Neural cell (in vitro differentiated cells): ENCODE results near the gene DEPDC5. TPM values are rescaled to one million over a fixed set of nuclear protein-coding genes. Genes with fewer than 3 reads are reported as not detected.

Experiments used
- H2AFZ ChIP-seq: fragments of 200-600, 300-800 bp; sonication (generic), shearing (Covaris generic); 2 replicates; pipeline ENCODE4 v1.6.0; 2014; ENCODE audit warnings: low read depth, mild to moderate bottlenecking, antibody characterized with exemption, low read length, moderate library complexity
- H3F3A ChIP-seq: fragments of 200-600 bp; shearing (Covaris generic); 2 replicates; pipeline ENCODE4 v1.6.1; 2016; ENCODE audit warnings: mild to moderate bottlenecking, moderate library complexity, mixed read lengths, antibody characterized with exemption, low read length; ENCODE audit not compliant: insufficient read depth, poor library complexity, severe bottlenecking
- H3K27ac ChIP-seq: fragments of 200-600, 300-800 bp; sonication (generic), shearing (Covaris generic); 2 replicates; pipeline ENCODE4 v1.5.1; 2014; ENCODE audit warnings: mild to moderate bottlenecking, low read length, moderate library complexity
- H3K27me3 ChIP-seq: fragments of 300-800, 200-600 bp; sonication (generic), shearing (Covaris generic); 2 replicates; pipeline ENCODE4 v1.6.0; 2014; ENCODE audit warnings: mild to moderate bottlenecking, low read depth, low read length, moderate library complexity; ENCODE audit not compliant: insufficient read depth
- H3K36me3 ChIP-seq: fragments of 300-800, 200-600 bp; sonication (generic), shearing (Covaris generic); 2 replicates; pipeline ENCODE4 v1.5.1; 2014; ENCODE audit warnings: mild to moderate bottlenecking, antibody characterized with exemption, low read length, moderate library complexity; ENCODE audit not compliant: insufficient read depth
- H3K4me2 ChIP-seq: fragments of 300-800, 200-600 bp; sonication (generic), shearing (Covaris generic); 2 replicates; pipeline ENCODE4 v1.6.0; 2014; ENCODE audit warnings: mild to moderate bottlenecking, low read length
- H3K4me3 ChIP-seq: fragments of 300-800, 200-600 bp; sonication (generic), shearing (Covaris generic); 2 replicates; pipeline ENCODE4 v1.5.1; 2014; ENCODE audit warnings: mild to moderate bottlenecking, low read length, moderate library complexity
- H3K79me2 ChIP-seq: fragments of 200-600 bp; shearing (Covaris generic); replicated peaks from 2 replicates; pipeline ENCODE4 v1.6.0; 2014; ENCODE audit warnings: mild to moderate bottlenecking, low read length, moderate library complexity; ENCODE audit not compliant: insufficient read depth
- H3K9ac ChIP-seq: fragments of 300-800, 200-600 bp; sonication (generic), shearing (Covaris generic); 2 replicates; pipeline ENCODE4 v1.6.1; 2016; ENCODE audit warnings: mild to moderate bottlenecking, low read length, mixed read lengths
- H3K9me2 ChIP-seq: fragments of 200-600 bp; shearing (Covaris generic); 2 replicates; pipeline ENCODE4 v1.6.1; 2016; ENCODE audit warnings: mild to moderate bottlenecking, low read length, mixed read lengths; ENCODE audit not compliant: insufficient read depth
- H3K9me3 ChIP-seq: fragments of 200-600, 300-800 bp; sonication (generic), shearing (Covaris generic); 2 replicates; pipeline ENCODE4 v1.6.1; 2016; ENCODE audit warnings: mild to moderate bottlenecking, mixed run types, low read length, moderate library complexity, mixed read lengths
- H4K20me1 ChIP-seq: fragments of 200-600 bp; shearing (Covaris generic); 2 replicates; pipeline ENCODE4 v1.6.1; 2016; ENCODE audit warnings: mild to moderate bottlenecking, mixed run types; ENCODE audit not compliant: insufficient read depth
- CTCF ChIP-seq: fragments of 450-650 bp; IDR thresholded peaks from 2 replicates; pipeline ENCODE4 v1.5.1; 2014; ENCODE audit warnings: antibody characterized with exemption, mild to moderate bottlenecking, moderate library complexity; ENCODE audit not compliant: poor library complexity, severe bottlenecking
- EP300 ChIP-seq: fragments of 450-650 bp; conservative IDR thresholded peaks from 2 replicates; pipeline ENCODE4 v1.6.1; 2014; ENCODE audit warnings: antibody characterized with exemption, mild to moderate bottlenecking, moderate library complexity; ENCODE audit not compliant: poor library complexity, severe bottlenecking
- EZH2 ChIP-seq: fragments of 200-600, 300-800 bp; shearing (Covaris generic), sonication (generic); IDR thresholded peaks from 2 replicates; pipeline ENCODE4 v1.6.1; 2014; ENCODE audit warnings: antibody characterized with exemption, low read length, borderline replicate concordance, mild to moderate bottlenecking; ENCODE audit not compliant: insufficient read depth, poor library complexity, severe bottlenecking
- MXI1 ChIP-seq: fragments of 450-650 bp; conservative IDR thresholded peaks from 2 replicates; pipeline ENCODE4 v1.6.1; 2014; ENCODE audit warnings: antibody characterized with exemption, mild to moderate bottlenecking; ENCODE audit not compliant: poor library complexity, severe bottlenecking
- POLR2AphosphoS5 ChIP-seq: IDR thresholded peaks from 2 replicates; pipeline ENCODE4 v1.6.1; 2012
- RAD21 ChIP-seq: fragments of 450-650 bp; conservative IDR thresholded peaks from 2 replicates; pipeline ENCODE4 v1.6.1; 2014; ENCODE audit warnings: antibody characterized with exemption, mild to moderate bottlenecking, moderate library complexity
- REST ChIP-seq: IDR thresholded peaks from 2 replicates; pipeline ENCODE4 v1.6.1; 2012; ENCODE audit warnings: borderline replicate concordance
- SMC3 ChIP-seq: fragments of 450-650 bp; conservative IDR thresholded peaks from 2 replicates; pipeline ENCODE4 v1.6.1; 2014; ENCODE audit warnings: antibody characterized with exemption, mild to moderate bottlenecking, moderate library complexity; ENCODE audit not compliant: poor library complexity
- TAF1 ChIP-seq: IDR thresholded peaks from 2 replicates; pipeline ENCODE4 v1.6.1; 2012; ENCODE audit warnings: low read depth
- polyA plus RNA-seq: library from polyadenylated mRNA; depleted of rRNA; stranded (reverse); fragments of >200 nt; gene quantifications from 2 replicates; pipeline ENCODE4 v1.2.3, GENCODE V29; 2014

Gene DEPDC5
- polyA plus RNA-seq, 1 donor from 2014 or later = 11.3 TPM

GRCh38 chr22:31836010-31836409, 82.2 kb downstream of the DEPDC5 start:
- peaks cover 5% of the 10 kb centered on the region for H3K36me3 ChIP-seq
- H3K9me2 ChIP-seq = no peaks in the 10 kb centered on the region
- no peaks in the 10 kb centered on the region for H3F3A ChIP-seq
- H3K9ac ChIP-seq = no peak overlapping the region
- no peaks in the 10 kb centered on the region for H4K20me1 ChIP-seq
- H3K9me3 ChIP-seq = no peaks in the 10 kb centered on the region
- no peaks in the 10 kb centered on the region for H3K27me3 ChIP-seq
- TF ChIP-seq SMC3 = no peak
- TF ChIP-seq MXI1 = no peak
- no peak for TF ChIP-seq EP300
- TF ChIP-seq EZH2 = no peak
- no peak for TF ChIP-seq REST
- no peak for TF ChIP-seq TAF1
- no peak for TF ChIP-seq RAD21
- TF ChIP-seq CTCF = no peak
- TF ChIP-seq POLR2AphosphoS5 = no peak
- no peak overlapping the region for H3K4me3 ChIP-seq
- no peak overlapping the region for H3K4me2 ChIP-seq
- no peak overlapping the region for H2AFZ ChIP-seq
- H3K27ac ChIP-seq = no peak overlapping the region
- no peaks in the 10 kb centered on the region for H3K79me2 ChIP-seq

- Histone ChIP-seq H2AFZ (no peak overlapping the region), H3K4me2 (no peak overlapping the region), H3K9me3 (no peaks in the 10 kb centered on the region), H3F3A (no peaks in the 10 kb centered on the region), H3K4me3 (no peak overlapping the region), H3K36me3 (no peaks in the 10 kb centered on the region), H4K20me1 (no peaks in the 10 kb centered on the region), H3K9me2 (no peaks in the 10 kb centered on the region), H3K9ac (no peak overlapping the region), H3K79me2 (no peaks in the 10 kb centered on the region), H3K27ac (no peak overlapping the region), H3K27me3 (no peaks in the 10 kb centered on the region)
- no peak for TF ChIP-seq POLR2AphosphoS5
- TF ChIP-seq REST = no peak
- TF ChIP-seq TAF1 = no peak
- TF ChIP-seq CTCF = no peak
- no peak for TF ChIP-seq MXI1
- TF ChIP-seq EP300 = no peak
These were observed 85.1 kb downstream of the DEPDC5 start for GRCh38 chr22:31838917-31839316.
